Mesendoderm (in vitro differentiated cells): ENCODE data around the gene LARP7. TPM values are rescaled to one million over a fixed set of nuclear protein-coding genes. Genes with fewer than 3 reads are reported as not detected.

ENCODE experiments used
- small RNA-seq: library from polyadenylated mRNA; stranded (forward); fragments of <200 nt; extraction: miRNeasy Mini kit (QIAGEN cat#:217004); gene quantifications from one replicate; pipeline ENCODE3, GENCODE V24; 2013; ENCODE audit not compliant: insufficient read depth

The LARP7 gene

Small RNAs within 50 kb of the gene (small RNA-seq; reads per million reads assigned to genes)
- gene MIR302A (167,490 reads per million, percentile 100 among the genes with 10 or more reads in this experiment), gene MIR302C (33,258 reads per million, percentile 100 among the genes with 10 or more reads in this experiment), gene MIR302D (103,980 reads per million, percentile 100 among the genes with 10 or more reads in this experiment), gene MIR367 (2,724 reads per million, percentile 99 among the genes with 10 or more reads in this experiment), gene WRBP1 (not detected)
